NOMO-1 treated with DMSO at 0.1 percent for 48 hours (cell line): ENCODE measurements around the gene KRT17.
"Not testable (repeated sequence)": the region's sequence is repeated elsewhere in the genome, so short reads cannot be mapped to it uniquely, and the experiment has no call there.

Experiments
- DNase-seq: peaks from one replicate; lab custom pipeline; 2025; ENCODE audit not compliant: unreplicated experiment; lab: John Stamatoyannopoulos, UW

Gene KRT17

DNA sequence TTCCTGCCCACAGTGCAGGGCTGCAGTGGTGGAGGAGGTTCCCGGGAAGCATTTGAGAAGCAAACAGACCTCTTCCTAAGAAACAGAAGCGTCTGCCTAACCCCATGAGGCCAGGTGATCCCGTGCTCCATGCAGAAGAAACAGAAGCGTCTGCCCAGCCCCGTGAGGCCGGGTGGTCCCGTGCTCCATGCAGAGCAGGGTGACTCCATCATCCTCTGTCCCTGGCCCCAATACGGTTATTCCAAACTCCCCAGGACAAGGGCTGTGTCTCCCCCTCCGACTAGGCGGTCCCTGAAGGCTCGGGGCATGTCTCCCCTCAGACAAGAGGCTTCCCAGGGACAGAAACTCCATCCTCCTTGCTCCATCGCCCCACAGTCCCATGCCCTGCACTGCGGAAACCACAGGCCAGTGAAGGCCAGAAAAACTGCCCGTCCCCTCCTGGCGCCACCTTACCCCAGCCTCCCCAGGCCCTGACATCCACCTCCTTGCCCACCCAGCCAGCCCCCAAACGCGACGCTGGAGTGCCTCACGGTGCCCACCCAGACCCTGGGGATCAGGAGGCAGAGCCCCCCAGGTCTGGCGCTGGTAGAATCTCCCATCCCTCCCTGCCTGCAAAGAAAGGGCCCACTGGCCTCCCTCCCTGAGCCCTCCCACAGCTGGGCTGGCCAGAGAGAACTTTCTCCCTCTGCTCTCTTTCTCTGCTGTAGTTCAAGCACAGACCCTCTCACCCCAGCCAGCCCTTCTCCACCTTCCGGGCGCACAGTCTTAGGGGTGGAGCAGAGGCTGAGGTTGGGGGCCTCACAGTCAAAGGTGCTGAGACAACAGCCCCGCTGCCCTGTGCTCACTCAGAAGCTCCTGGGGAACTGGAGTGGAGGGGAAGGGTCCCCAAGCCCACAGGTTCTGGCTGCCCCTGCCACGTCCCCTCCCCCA lies 30.6 kb upstream of the KRT17 start:
- no peak for DNase-seq

GRCh38 chr17:41653892-41654677 lies 29.7 kb upstream of the KRT17 start:
- no peak for DNase-seq

DNA sequence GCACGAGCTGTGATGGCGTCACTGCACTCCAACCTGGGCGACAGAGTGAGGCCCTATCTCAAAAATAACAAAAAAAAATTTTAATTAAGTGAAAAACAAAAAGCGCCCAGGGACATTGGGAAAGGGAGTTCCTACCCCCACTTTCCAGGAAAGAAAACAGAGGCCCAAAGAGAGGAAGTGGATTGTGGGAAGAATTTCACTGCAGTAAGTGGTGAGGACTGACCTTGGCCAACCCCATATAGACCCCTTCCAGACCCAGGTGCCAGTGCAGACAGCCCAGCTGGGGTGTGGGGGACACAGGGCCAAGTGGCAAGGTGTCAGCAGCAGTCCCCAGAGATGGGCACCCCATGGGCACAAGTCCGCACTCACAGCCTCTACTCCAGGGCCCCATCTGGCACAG lies 29.0 kb upstream of the KRT17 start:
- no peak for DNase-seq

DNA sequence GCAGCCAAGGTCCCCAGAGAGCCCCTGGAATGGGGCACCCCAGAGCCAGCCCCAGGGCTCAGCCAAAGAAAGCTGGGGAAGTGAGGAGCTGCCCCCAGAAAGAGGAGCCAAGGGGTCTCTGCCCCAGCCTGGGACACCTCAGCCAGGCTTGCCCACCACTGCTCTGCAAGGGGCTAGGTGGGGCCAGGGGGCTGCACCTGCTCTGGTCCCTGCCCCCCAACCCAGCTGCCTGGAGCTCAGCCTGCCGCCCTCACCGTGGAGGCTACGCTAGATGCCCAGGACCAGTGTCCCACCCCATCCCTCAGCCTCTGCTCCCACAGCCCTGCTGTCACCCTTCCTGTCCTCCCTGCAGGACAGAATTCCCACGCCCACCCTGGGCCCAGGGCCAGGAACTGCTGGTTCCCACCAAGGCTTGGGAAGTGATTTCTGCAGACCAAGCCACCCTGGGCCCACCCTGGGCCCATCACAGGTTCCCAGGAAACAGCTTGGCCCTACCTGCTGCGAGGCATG lies 28.1 kb upstream of the KRT17 start:
- no peak for DNase-seq

DNA sequence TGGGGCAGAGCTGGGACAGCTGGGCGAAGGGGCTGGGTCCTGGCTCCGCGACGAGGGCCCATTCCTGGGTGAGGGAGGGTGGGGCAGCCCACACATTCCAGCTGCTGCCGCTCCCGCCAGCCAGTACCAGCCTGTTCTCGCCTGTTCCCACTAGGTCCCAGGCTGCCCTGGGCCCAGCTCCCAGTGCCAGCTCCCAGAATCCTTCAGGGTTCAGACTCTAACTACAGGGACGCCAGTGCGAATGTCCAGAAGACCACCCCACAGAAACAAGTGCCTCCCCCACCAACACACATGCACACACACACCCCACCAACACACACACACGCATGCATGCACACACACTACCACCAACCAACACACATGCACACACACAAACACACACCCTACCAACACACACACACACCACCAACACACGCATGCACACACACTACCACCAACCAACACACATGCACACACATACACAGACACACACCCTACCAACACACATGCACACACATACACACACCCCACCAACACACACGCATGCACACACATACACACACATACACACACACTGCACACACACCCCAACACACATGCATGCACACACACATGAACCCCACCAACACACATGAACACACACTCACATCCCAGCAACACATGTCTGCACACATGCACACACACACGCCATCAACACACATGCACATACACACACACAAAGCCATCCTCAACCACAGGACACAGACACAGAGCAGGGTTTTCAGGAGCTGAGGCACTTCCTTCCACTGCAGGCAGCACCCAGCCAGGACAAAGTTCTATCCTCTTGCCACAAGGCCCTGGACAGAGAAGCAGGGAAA lies 27.5 kb upstream of the KRT17 start:
- no peak for DNase-seq

DNA sequence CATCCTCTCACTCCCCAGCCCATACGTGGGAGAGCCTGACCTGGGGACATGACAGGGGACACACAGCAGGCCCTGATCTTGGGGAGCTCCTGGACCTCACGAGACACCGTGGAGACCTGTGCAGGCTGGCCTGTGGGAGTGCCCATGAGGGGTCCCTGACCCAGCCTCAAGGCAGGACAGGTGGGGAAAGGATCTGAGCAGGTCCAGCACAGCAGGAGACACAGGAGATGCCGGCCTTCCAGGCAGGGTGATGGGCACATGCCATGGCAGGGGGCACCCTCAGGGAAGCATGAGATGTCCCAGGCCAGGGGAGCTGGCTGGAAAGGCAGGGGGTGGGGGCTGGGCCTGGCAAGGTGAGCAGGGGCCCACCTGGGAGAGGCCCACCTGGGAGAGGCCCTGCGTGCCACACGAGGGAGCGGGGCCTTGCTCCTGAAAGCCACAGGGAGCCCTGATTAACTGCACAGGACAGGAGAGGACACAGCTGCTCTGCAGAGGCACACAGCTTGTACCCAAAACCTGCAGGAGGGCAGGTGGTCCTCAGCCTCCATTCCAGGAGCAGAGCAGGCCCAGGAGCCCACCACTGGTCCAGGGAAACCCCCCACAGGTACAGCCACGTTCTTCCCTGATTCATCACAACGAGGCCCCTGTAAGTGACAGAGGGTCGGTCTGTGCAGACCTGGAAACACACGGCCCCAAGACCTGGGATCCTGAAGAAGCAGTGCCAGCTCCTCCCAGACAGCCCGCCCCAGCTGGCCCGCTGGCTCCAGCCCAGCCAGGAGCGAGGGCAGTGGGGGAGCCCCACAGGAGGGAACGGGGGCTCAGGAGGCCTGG lies 26.6 kb upstream of the KRT17 start:
- DNase-seq = no peak

DNA sequence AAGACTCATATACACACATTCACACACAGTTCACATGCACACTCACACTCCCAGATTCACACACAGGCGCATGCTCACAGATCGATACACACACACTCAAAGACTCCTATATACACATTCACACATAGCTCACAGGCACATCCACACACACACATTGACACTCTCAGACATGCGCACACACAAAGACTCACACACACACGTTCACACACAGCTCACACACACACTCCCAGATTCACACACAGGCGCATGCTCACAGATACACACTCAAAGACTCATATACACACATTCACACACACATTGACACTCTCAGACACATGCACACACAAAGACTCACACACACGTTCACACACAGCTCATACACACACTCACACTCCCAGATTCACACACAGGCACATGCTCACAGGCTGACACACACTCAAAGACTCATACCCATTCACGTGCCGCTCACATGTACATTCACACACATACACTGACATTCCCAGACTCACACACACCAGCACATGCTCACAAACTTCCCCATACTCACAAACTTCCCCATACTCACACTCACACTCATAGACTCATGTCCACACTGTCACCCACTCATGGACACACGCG lies 25.6 kb upstream of the KRT17 start:
- no peak for DNase-seq

- peak; percentile 60 for DNase-seq
Measured at GRCh38 chr17:41648411-41649195, 24.2 kb upstream of the KRT17 start.

DNA sequence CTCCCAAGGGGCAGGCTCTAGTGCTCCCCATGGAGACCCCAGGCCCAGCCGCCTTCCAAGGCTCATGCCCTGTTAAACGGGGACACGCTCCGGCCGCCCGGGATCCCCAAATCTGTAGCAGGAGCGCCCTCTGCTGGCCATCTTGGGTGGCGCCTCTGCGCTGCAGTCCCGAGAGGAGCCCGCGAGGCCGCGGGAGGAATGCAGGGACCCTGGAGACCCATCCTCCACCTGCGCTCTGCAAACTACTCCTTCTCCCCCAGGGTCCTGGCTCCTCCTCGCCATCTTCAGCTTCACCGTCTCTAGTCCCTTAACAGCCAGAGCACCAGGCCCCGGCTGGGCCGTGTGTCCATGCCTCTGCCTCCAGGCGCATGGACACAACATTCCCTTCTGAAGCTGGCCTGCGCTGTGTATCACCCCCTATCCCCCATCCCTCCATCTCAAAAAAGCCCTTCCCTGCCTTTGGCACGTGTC lies 23.6 kb upstream of the KRT17 start:
- DNase-seq = peak; percentile 65

- DNase-seq = no peak
Measured at GRCh38 chr17:41647038-41647813, 22.9 kb upstream of the KRT17 start.

DNA sequence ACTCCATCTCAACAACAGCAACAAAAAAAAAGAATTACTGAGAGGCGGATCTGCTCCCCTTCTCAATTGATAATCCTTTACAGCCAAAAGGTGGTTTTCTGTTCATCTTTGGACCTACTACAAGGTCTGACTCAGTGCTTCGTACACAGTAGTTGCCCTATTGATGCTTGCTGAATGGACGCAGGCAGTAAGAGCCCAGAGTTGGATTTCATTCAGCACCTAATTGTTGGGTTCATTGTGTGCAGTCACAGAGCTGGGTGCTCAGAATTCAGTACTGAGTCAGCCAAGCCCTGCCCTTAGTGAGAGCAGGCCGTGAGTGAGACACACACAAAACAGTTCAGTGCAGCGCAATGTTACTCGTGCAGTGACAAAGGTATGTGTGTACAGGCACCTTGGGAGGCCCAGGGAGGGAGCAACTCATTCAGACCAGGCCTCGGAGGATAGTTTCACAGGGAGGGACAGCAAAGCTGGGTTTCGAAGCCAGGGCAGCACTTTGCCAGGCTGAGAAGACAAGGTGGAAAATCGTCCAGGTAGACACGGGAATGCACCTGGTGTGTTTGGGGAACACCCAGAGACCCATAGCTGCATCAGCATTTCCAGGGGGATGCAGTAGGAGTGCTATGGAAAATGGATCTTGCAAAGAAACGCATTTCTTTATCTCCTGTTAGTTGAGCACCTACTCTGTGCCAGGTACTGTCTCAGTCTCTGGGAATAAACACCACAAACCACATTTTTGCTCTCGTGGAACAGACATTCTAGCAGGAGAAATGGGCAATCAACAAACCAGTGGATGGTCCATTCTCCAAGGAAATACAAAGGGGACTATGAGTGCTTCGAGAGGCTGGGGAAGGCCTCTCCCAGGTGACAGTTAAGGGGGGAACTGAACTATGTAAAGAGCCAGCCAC lies 18.1 kb upstream of the KRT17 start:
- no peak for DNase-seq

- DNase-seq = not testable (repeated sequence)
Measured at GRCh38 chr17:41640596-41640995, 16.2 kb upstream of the KRT17 start.

DNA sequence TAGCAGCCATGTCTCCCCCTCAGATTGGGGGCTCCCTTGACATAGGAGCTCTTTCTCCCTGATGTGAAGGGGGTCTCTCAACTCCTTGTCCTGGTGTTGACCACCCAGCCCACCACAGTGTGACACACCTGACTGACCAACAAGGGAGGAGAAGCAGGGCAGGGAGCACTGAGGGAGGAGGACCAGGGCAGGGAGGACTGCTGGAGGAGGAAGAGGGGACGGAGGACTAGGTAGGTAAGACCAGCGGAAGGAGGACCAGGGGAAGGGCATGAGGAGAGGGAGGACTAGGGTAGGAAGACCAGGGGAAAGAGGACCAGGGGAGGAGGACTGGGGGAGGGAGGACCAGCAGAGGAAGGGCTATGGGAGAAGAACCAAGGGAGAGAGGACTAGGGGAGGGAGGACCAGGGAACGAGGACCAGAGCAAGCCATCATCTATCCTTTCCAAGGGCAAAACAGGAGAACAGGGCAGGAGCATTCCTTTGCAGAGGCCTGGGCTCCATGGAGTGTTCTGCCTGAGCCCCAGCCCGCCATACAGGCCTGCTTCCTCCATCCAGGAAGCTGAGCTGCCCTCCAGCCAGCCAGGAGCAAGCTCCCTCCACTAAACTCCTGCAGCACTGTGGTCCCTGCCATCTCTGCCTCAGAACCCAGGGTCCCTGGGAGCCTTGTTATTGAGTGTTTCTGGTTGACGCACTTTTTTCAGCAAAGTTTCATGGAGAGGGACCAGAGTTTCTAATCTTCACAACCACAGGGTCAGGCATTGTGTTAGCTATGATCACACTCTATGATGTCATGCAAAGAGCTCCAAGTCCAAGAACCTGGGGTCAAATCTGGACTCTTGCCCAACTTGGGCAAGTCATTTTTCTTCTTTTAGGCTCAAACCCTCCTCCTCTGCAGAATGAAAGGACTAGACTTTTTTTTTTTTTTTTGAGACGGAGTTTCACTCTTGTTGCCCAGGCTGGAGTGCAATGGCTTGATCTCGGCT lies 15.4 kb upstream of the KRT17 start:
- no peak for DNase-seq

GRCh38 chr17:41638941-41639340 lies 14.6 kb upstream of the KRT17 start:
- DNase-seq = no peak

DNA sequence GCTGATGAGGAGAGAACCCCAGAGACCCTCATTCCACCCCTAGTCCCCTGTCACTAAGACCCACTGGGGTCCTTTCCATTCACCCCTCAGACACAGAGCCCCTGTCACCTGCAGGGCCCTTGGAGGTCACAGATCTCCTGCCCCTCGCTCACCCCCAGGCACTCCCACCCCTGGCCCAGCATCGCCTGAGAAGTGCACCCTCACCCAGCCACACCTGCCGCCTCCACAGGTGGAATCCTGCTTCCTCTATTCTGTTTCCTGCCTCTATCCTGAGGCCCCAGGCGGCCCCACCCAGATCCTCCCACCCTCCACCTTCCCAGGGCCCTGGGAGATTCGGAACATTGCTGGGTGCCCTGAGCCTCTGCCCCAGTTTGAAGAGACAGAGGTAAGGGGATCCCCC lies 13.8 kb upstream of the KRT17 start:
- no peak for DNase-seq

GRCh38 chr17:41636652-41637051 lies 12.3 kb upstream of the KRT17 start:
- DNase-seq = no peak
